ENCODE data around the gene PKN1.
"Not testable (repeated sequence)": the region's sequence is repeated elsewhere in the genome, so short reads cannot be mapped to it uniquely, and the experiment has no call there.

GRCh38 chr19:14452303-14452702 is 19.2 kb downstream of the PKN1 start:
- not testable (repeated sequence) for TF ChIP-seq CTCF, POLR2A (IDR thresholded peaks at IDR 0.05)
